ENCODE measurements around the gene EIF2B4. TPM values are rescaled to one million over a fixed set of nuclear protein-coding genes. Genes with fewer than 3 reads are reported as not detected.

Gene EIF2B4
- total RNA-seq, 1 donor from 2014 or later = 47.1 TPM

- no peak for TF ChIP-seq CTCF (IDR thresholded peaks at IDR 0.05; ENCODE audit: unreplicated experiment)
- Mint-ChIP-seq H3K27ac (no peak overlapping the region), H3K36me3 (peaks cover 2% of the 10 kb centered on the region), H3K27me3 (ENCODE audit: low read depth) (no peaks in the 10 kb centered on the region), H3K4me3 (no peak overlapping the region), H3K9me3 (no peaks in the 10 kb centered on the region), H3K4me1 (peaks cover 7% of the 10 kb centered on the region)
- DNase-seq (ENCODE audit: low spot score in 2 of 2, unreplicated experiment in 2 of 2) = no peak
Measured at GRCh38 chr2:27316655-27317412, 53.3 kb downstream of the EIF2B4 start.

- no peak overlapping the region for H3K27ac Mint-ChIP-seq
- no peaks in the 10 kb centered on the region for H3K9me3 Mint-ChIP-seq
- H3K4me1 Mint-ChIP-seq = peaks cover 3% of the 10 kb centered on the region
- no peaks in the 10 kb centered on the region for H3K27me3 Mint-ChIP-seq (ENCODE audit: low read depth)
- no peak for TF ChIP-seq CTCF (IDR thresholded peaks at IDR 0.05; ENCODE audit: unreplicated experiment)
- no peak overlapping the region for H3K4me3 Mint-ChIP-seq
- DNase-seq (ENCODE audit: low spot score in 2 of 2, unreplicated experiment in 2 of 2) = no peak
- H3K36me3 Mint-ChIP-seq = peaks cover 10% of the 10 kb centered on the region
Measured at GRCh38 chr2:27315122-27315521, 55.0 kb downstream of the EIF2B4 start.

- no peak overlapping the region for H3K4me3 Mint-ChIP-seq
- no peak for TF ChIP-seq CTCF (IDR thresholded peaks at IDR 0.05; ENCODE audit: unreplicated experiment)
- H3K27ac Mint-ChIP-seq = no peak overlapping the region
- no peaks in the 10 kb centered on the region for H3K9me3 Mint-ChIP-seq
- H3K4me1 Mint-ChIP-seq = peaks cover 3% of the 10 kb centered on the region
- H3K36me3 Mint-ChIP-seq = peaks cover 12% of the 10 kb centered on the region
- DNase-seq (ENCODE audit: low spot score in 2 of 2, unreplicated experiment in 2 of 2) = no peak
- H3K27me3 Mint-ChIP-seq (ENCODE audit: low read depth) = no peaks in the 10 kb centered on the region
Measured at GRCh38 chr2:27314709-27315108, 55.4 kb downstream of the EIF2B4 start.

Other genes starting within 250 kb of the EIF2B4 start
- gene ABHD1, start 246.5 kb downstream of the EIF2B4 start, total RNA-seq = 0.95 to 1.5 TPM (median 0.99 TPM) in 3 replicates
- gene PREB, start 235.7 kb downstream of the EIF2B4 start, total RNA-seq = 38.9 to 42.5 TPM (median 41.6 TPM) in 3 replicates
- gene PRR30, start 230.9 kb downstream of the EIF2B4 start, total RNA-seq = not detected in 3 replicates
- gene TCF23, start 221.3 kb downstream of the EIF2B4 start, total RNA-seq = 0.04 TPM in 1 of 3 replicates, not detected in the others
- gene ATRAID, start 158.3 kb downstream of the EIF2B4 start, total RNA-seq = 106 to 112 TPM (median 108 TPM) in 3 replicates
- 67.9 to 73.2 TPM (median 70.4 TPM) in 3 replicates for gene SLC5A6, start 158.1 kb downstream of the EIF2B4 start, total RNA-seq
- 74.4 to 82.5 TPM (median 80.5 TPM) in 3 replicates for gene CAD, start 153.0 kb downstream of the EIF2B4 start, total RNA-seq
- 2.3 to 3.4 TPM (median 3.1 TPM) in 3 replicates for gene SLC30A3, start 107.3 kb downstream of the EIF2B4 start, total RNA-seq
- gene DNAJC5G, start 94.9 kb downstream of the EIF2B4 start, total RNA-seq = 0.18 to 0.27 TPM in 2 of 3 replicates, not detected in the other
- 0.18 to 0.47 TPM (median 0.18 TPM) in 3 replicates for gene TRIM54, start 87.9 kb downstream of the EIF2B4 start, total RNA-seq
- gene UCN, start 61.9 kb downstream of the EIF2B4 start, total RNA-seq = 3.1 to 5.1 TPM (median 4.4 TPM) in 3 replicates
- 65.8 to 70.0 TPM (median 68.3 TPM) in 3 replicates for gene MPV17, start 47.2 kb downstream of the EIF2B4 start, total RNA-seq
- gene GTF3C2, start 13.6 kb downstream of the EIF2B4 start, total RNA-seq = 87.5 to 90.1 TPM (median 89.3 TPM) in 3 replicates
- gene SNX17, start 278 bp upstream of the EIF2B4 start, total RNA-seq = 83.0 to 88.4 TPM (median 88.2 TPM) in 3 replicates
- 25.0 to 25.7 TPM (median 25.1 TPM) in 3 replicates for gene ZNF513, start 10.4 kb upstream of the EIF2B4 start, total RNA-seq
- gene PPM1G, start 39.3 kb upstream of the EIF2B4 start, total RNA-seq = 60.0 to 63.7 TPM (median 62.4 TPM) in 3 replicates
- gene NRBP1, start 58.3 kb upstream of the EIF2B4 start, total RNA-seq = 126 to 130 TPM (median 129 TPM) in 3 replicates
- gene KRTCAP3, start 72.0 kb upstream of the EIF2B4 start, total RNA-seq = 24.5 to 26.1 TPM (median 25.5 TPM) in 3 replicates
- gene IFT172, start 119.4 kb upstream of the EIF2B4 start, total RNA-seq = 60.6 to 68.0 TPM (median 63.0 TPM) in 3 replicates
- 8.1 to 8.4 TPM (median 8.4 TPM) in 3 replicates for gene FNDC4, start 124.9 kb upstream of the EIF2B4 start, total RNA-seq
- not detected in 3 replicates for gene GCKR, start 126.5 kb upstream of the EIF2B4 start, total RNA-seq
- gene ZNF512, start 212.7 kb upstream of the EIF2B4 start, total RNA-seq = 65.6 to 75.1 TPM (median 72.8 TPM) in 3 replicates